Activated CD4-positive, alpha-beta T cell treated with anti-CD3 and anti-CD28 coated beads, Interleukin-2, Interleukin-4, amounts not matched to agents 100 ng/mL and 50 ng/mL, durations not matched to agents 16 hours and 8 hours (primary cell): ENCODE data around the gene ANKS1B.
"Not testable (repeated sequence)": the region's sequence is repeated elsewhere in the genome, so short reads cannot be mapped to it uniquely, and the experiment has no call there.

Experiments
- DNase-seq: peaks from one replicate; pipeline ENCODE4 v3.0.0-alpha.2; 2020; ENCODE audit warnings: low spot score

Gene ANKS1B

DNA sequence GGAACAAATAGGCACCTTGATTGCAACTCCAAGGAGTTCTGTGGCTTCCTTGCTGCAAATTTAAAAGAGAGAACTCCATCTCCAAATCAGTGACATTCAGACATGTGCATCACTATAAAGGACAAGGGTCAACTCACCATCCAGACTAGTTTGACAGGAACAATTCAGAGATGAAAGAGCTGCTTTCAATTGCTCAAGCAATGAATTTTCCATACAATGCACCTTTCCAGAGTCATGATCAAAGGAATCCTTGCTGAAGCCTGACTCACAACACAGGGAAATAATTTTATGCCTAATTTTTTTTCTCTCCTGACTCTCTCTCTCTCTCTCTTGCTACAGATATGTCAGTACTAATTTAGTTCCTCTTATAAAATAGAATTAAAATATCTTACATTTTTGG is 717.7 kb downstream of the ANKS1B start:
- DNase-seq, result no peak

DNA sequence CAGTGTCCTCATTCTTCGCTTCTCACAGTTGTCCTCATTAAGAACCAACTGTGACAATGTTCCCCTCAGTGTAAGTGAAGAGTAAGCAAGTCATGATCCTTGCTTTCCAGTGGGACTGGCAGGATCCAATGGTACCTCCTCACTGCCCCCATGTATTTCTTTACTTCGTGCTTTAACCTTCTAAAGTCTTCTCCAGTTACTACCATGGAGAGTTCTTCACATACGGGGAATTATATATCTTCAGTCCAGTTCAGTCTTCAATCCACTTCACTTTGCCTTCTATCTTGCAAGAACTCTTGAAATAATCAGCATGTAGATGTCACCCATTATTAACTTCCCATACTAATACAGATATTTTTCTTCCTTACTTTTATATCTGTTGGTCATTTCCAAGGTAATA is 719.1 kb downstream of the ANKS1B start:
- DNase-seq, result no peak

DNA sequence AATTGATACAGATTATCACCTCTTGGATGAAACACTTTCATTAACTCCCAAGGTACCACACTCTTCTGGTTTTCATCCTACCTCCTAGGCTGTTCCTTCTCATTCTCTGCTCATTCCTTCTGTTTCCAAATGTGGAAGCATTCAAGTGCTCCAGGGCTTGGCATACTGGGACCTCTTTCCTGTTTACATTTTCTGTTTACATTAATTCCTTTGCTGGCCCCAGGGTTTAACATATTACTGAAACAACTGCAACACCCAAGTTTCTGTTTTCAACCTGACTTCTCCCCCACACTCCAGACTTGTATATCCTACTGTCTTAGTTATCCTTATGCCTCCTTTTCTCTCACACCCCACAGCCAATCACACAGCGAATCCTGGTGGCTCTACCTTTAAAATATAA is 723.5 kb downstream of the ANKS1B start:
- no peak for DNase-seq

DNA sequence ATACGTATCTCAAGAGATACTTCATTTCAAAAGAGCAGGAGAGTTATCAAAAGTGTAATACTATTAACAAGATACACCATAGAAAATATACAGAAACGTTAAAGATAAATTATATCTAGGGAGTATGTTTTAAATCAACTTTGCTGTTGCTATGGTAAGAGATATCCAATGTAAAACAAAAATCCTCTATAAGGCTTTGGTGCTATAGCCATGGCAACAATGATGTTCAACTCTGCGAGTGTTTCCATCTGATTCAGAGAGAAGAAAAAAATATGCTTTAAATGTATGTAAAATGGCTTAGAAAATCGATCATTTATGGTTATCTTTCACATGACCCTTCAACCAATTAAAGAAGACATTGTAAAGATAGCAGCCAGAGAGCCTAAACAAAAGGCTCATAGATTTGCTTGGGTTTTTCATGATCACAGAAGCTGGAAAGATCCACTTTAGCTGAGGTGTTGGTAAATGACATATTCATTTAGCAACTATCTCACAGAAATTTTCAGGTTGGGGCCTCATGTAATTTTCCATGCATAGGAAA is 724.2 kb downstream of the ANKS1B start:
- no peak for DNase-seq

DNA sequence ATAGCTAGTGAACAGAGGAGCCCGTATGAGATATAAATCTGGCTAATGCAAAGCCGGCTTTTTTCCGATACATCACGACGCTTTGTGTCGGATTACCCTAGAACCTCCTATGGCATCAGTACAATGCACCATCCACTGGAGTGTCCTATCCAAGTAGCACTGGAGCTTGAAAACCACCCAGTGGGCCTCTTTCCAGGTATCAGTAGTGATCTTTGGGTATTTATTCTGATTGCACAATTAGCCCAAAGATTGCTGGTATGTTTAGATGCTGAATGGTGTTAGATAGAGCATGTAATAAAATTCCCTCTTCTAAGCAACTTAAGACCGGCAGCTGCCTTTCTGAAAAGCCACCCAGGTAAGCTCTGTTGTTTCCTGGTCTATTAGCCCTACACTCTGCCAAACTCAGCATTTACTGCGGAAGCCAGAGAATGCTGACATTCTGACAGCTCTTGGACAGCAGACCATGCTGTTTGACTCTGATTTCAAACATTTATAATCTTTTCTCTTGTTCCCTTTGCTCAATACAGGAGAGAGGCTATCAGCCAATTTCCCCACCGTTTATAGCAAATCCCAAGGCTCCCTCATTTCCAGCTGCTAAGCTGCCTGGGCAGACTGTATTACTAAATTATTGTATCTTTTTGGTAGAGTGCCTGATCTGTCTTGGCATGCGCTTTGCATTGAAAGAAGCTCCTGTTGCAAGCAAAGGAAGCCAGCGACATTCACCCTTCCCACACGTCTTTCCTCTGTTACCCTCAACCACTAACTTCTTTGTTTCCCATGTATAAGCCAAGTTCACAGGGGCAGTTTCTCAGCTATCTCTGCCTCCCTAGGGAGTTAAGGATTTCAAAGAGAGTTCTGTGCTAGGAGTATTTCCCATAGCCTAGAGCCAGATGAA is 725.4 kb downstream of the ANKS1B start:
- no peak for DNase-seq

DNA sequence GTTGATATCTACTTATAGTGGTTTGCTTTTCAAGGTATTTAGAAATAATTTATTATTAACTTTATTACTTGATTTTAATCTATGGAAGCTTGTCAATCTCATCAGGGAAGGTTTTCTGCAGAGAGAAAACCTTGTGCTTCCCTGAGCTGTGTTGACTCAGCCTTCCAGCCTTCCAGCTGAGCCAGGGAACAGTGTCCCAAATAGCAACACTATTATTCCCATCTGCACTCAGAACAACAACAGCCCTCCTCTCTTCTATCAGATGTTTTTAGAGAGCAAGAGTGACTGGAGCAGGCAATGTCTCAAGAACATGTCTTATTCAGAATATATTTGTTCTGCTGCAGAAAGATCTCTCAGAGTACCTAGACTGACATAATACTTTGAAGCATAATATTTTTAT is 727.1 kb downstream of the ANKS1B start:
- DNase-seq, result no peak

DNA sequence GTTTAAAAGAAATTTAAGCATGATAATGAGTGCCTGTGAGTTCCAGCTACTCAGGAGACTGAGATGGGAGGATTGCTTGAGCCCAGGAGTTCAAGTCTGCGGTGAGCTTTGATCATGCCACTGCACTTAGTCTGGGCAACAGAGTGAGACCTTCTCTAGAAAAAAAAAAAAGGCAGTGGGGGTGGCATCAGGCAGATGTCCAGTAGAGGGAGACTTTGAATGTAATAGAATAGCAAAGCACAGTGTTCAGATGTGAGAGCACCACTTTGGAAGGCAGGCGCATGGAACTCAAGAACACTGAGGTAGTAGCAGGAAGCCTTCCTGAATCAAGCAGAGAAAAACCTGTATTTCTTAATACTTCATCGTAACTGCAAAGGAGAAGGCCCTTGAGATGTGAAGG is 731.7 kb downstream of the ANKS1B start:
- DNase-seq, result no peak

DNA sequence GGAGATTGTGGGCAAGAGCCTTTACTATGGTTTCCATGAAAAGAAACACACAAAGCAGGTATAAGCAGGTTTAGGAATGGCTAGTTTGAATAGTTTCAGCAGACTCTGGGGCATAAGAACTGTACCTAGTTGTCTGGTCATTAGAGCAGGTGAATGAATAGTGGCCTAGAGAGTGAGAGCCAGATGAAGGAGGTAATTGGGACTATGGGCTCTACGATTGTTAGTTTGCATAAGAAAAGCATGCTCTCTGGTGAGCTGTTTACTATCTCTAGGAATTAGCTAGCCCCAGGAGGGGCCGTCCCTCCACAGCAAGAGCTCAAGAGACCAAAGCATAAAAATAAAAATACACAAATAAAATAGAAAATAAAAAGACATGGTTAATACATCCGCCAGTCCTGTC is 734.6 kb downstream of the ANKS1B start:
- DNase-seq, result no peak

DNA sequence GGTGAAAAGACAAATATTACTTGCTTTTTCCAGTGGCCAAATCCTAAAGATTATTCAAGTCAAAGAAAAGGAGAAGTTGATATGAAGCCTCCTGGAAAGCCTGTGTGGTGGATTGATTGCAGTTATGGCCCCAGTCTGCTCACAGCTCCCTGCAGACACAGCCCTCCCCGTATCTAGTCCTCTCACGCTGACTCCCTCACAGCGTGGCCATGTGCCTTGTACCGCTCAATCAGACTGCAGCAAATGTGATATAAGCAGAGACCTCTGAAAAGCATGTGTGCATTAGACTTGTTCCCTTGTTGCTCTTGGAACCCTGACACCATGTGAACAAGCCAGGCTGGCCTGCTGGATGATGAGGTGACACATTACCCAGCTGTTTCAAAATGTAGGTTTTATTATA is 735.2 kb downstream of the ANKS1B start:
- DNase-seq, result no peak

DNA sequence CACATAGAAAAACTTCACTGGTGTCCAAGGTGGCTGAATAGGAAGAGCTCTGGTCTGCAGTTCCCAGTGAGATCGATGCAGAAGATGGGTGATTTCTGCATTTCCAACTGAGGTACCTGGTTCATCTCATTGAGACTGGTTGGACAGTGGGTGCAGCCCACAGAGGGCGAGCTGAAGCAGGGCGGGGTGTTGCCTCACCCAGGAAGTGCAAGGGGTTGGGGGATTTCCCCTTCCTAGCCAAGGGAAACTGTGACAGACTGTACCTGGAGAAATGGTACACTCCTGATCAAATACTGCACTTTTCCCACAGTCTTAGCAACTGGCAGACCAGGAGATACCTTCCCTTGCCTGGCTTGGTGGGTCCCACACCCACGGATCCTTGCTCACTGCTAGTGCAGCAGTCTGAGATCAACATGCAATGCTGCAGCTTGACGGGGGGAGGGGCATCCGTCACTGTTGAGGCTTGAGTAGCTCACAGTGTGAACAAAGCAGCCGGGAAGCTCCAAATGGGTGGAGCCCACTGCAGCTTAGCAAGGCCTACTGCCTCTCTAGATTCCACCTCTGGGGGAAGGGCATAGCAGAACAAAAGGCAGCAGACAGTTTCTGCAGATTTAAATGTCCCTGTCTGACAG is 746.7 kb downstream of the ANKS1B start:
- DNase-seq, result not testable (repeated sequence)

DNA sequence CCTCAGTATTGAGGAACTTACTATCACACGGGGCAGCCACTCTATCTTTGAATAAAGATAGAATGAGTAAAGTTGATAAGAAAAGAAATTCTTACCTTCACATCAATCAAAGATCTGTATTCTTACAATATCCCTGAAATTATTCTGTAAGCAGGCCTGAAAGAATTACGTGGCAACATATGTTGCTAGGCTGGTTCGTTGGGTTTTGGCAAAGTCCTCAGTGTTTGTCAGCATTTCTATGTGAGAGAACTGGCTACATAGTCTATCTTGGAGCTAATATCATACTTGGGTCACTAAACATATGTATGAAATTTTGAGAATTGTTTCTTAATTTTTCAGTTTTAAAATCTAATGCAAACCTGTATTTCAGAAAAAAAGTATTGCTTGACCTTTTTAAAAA is 749.4 kb downstream of the ANKS1B start:
- no peak for DNase-seq

DNA sequence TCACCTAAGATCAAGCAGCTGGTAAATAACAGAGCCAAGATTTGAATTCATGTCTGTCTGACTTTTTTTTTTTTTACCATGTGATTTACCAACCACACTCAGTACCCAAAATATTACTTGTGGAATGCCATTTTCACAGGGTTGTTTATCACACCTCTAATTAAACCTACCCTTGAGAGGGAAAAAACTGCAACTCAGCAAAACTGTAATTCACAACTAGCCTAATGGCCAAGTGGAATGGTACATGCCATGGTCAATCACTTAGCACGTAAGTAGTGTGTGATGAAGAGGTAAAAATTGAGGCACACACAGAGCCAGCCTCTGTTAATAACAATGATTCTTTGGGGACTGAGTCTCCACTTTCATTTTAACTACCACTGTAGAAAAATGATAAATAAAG is 750.0 kb downstream of the ANKS1B start:
- no peak for DNase-seq

DNA sequence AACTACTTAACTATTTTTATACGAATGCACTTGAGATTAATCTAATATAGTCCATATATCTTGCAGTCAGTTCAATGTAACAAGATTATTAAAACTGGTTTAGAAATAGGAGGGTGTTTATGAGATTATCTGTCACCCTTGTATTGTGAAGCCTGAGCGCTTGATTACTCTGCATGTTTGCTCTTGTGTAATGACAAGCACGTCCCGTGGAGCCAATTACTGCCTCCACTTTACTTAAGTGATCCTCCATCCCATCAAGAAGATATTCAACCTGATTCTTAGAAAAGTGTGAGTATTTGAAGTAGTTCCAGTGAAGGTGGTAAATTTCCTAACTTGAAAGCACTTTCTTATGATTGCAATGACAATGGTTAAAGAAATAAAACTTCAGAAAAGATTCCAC is 752.4 kb downstream of the ANKS1B start:
- DNase-seq, result no peak

DNA sequence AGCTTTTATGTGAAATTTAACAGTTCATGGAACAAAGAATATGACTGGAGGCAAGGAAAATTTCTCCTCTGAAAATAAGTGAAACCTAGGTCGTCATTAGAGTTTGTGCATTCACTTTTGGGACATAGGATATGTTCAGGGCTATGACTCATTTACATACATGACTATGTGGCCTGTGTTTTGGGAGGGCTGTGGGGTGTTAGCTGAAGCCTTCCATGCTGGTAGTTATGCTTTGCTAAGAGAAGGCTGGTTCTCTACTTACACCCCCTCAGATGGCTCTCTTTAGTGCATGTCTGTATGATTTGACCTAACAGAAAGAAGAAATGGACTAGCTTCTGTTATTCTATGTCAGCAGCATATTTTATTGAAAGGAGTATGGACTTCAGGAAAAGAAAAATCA is 753.7 kb downstream of the ANKS1B start:
- DNase-seq, result no peak

DNA sequence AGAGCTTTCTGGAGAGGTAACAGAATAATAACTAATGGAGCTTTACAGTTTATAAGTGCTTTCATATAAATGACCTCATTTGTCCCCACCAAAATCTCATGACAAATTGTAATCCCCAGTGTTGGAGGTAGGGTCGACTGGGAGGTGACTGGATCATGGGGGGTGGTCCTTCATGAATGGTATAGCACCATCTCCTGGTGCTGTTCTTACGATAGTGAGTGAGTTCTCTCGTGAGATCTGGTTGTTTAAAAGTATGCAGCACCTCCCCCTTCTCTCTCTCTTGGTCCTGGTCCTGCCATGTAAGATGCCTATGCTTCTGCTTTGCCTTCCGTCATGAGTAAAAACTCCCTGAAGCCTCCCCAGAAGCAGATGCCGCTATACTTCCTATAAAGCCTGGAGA is 760.5 kb downstream of the ANKS1B start:
- no peak for DNase-seq

DNA sequence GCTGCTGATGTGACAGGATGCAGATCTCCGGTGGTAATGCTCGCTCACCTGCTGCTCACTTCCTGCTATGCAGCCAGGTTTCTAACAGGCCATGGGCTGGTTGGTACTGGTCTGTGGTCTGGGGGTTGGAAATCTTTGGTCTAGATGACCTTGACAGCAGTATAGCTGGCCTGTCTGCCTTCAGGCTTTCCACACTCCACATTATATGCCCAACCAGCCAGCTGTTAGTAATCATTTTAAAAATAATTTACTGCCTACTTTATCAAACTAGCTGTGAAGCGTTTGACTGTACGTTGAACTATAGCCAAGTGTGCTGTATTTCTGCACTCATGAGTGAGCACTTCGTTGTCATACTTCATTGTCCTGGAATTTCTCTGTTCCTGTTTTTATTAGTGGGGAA is 761.2 kb downstream of the ANKS1B start:
- DNase-seq, result no peak

DNA sequence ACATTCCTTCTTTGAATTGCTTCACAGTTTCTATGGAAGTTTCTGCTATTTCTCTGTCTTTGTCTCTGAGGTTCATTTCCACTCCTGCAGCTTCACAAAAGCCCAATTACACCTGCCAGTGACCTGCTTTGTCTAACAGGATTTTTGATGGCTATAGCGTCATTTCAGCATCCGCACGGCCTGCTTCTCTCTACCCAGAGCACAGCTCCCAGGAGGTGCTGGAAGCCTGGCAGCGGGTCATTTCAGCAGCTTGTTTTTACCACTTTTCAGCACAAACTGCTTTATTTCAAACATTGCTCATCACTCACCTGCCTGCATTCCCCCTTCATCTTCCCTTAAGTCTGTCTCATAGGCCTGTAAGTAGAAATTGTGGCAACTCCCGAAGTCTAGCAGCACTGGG is 771.7 kb downstream of the ANKS1B start:
- DNase-seq, result no peak

DNA sequence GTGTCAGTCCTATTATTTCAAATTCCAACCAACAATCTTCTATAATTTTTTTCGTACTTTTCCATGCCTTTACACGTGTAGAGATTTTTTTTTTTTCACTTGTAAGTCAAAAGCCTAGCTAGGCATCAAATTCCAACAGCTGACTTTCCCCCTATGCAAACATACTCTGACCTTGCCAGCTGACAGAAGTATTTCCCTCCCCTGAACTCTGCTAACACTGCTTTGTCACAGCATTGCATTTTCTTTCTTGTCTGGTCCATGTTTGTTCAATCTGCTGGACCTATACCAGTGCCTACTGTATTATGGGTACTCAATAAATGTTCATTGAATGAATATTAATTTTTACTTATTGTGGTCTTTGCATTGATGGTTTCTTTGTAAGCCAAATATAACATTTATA is 772.5 kb downstream of the ANKS1B start:
- DNase-seq, result no peak

DNA sequence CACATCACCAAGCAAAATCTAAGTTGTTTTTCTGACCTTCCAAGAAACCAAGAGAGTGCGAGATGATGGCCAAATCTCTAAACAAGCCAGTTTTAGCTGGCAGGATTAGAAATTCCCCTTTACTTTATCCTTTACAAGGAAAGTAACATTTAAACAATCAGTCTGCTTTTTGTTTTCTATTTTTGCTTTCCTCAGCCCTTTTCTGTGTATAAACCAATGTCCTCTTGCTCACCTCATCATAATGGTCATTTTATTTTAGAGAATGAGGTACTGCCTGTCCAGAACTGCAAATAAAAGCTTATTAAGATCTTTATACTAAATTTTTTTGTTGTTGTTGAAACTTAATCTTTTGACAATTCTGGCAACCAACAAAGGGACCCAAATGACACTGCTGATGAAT is 779.6 kb downstream of the ANKS1B start:
- DNase-seq, result no peak

DNA sequence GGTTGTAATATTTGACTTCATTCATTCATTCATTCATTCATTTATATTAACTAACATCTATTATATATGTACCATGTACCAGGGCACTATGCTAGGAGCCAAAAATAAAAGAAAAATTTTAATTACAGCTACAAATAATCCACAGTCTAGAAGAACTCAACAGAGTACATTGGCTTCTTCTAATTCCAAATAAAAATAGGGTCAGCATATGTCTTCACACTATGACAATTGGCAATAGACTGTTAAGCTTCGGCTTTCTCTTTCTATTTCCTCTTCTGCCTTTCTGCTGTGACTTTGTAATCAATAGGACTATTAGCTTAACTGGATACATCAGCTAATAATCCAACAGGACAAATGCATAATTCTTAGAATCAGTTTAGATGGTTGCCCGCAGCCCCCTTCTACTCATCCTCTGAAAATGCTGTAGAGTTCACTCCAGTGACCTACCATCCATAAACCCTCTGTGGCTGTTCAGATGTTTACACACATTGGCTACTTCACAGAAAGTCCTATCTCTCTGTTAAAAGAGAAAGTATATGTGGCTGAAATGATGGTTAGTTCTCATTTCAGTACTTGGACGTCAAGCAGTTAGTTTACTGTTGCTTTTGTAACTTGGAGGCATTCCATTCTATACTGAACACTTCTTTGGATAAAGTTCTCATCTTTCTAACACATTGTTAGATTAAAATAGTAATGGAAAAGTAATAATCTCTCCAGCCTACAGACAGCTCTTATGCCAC is 782.7 kb downstream of the ANKS1B start:
- no peak for DNase-seq

DNA sequence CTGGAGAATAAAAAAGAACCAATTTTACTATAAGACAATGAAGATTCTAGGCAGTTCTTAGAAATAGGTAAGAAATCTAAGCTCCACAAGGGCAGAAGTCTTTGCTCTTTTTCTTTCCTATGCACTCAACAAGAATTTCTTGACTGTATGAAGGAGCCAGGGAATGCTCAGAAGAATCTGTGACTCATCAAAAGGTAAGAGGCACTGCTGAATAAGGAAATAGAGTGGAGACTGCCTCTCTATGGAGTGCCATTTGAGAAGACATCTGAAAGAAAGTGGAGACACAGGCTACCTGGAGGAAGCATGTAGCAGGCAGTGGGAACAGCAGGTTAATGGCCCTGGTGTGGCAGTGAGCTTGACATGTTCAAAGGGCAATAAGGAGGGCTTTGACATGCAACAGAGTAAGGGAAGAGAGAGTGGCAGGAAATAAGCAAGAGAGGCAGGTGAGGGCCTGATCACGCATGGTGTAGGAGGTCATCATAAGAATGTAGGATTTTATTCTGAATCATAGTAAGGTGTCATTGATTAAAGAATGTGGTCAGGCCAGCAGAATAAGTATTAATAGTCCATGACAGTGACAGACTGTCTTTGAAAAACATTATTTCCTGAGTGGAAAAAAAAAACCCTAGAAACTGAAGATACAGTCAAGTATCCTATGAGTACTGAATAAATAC is 783.9 kb downstream of the ANKS1B start:
- no peak for DNase-seq

DNA sequence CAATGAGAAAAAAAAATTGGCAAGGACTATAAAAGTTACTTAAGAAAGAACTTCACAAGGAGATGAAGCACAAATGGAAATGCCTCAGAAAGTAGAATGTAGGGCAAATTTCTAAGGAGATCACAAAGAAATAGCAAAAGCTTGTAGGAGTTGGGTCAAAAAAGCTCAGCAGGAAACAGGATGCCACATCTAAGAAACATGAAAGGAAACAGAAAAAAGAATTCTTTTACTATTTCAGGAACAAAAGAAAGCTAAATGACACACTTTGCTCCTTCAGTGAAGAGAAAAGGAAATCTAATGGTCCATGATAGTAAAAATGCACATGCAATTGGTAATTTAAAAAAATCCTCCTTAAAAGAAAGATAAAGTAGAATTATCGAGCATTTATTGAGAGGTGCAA is 789.3 kb downstream of the ANKS1B start:
- no peak for DNase-seq
